Uterine smooth muscle cell (primary cell): ENCODE measurements around the gene FOXD4L5. TPM values are rescaled to one million over a fixed set of nuclear protein-coding genes. Genes with fewer than 3 reads are reported as not detected.

ENCODE experiments used
- total RNA-seq: library from RNA; depleted of rRNA; stranded (reverse); fragments of >200 nt; gene quantifications from 2 replicates; pipeline ENCODE4 v1.2.3, GENCODE V29; 2014

FOXD4L5 gene
- total RNA-seq: not detected in 2 replicates

GRCh38 chr9:65285109-65285508 is at the start of gene FOXD4L5:
Gene FOXD4L5, minus strand, starts transcription at chr9:65285209. Its CDS starts 832 bp downstream, at chr9:65284377.

